Measurements from ENCODE around the gene OR5D18.
"Not testable (repeated sequence)": the region's sequence is repeated elsewhere in the genome, so short reads cannot be mapped to it uniquely, and the experiment has no call there.

The OR5D18 gene

DNA sequence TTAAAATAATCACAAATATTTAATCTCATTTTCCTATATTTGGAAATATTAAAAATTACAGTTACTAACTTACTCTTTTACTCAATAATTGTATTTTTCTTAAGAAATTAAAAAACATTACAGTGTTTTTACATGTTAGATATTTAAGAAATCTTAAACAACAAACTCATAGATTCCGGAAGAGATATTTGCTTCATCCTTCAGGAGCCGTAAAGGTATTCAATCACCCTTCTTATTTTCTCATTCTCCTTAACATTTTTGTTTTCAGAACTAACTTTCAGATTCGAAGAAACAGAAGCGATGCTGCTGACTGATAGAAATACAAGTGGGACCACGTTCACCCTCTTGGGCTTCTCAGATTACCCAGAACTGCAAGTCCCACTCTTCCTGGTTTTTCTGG, at the start of gene OR5D18:
OR5D18 (plus strand) TSS at position 301 of the 400 bp plus-strand sequence; CDS start at position 301, 0 bp downstream.
- DNase-seq = no peak

DNA sequence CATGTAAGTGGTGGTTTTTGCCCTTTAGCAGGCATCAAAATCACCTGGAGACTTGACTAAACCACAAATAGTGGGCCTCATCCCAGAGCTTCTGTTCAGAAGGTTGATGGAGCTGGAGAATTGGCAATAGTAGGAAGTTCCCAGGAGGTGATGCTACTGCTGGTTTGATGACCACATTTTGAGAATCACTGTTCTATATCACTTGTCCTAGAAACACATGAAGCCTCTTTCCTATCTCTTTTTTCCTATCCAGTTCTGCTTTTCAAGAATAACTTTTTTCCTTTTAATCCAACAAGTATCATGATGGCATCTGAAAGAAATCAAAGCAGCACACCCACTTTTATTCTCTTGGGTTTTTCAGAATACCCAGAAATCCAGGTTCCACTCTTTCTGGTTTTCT, 46.3 kb upstream of the OR5D18 start, which contains the start of gene OR5D13:
OR5D13 (plus strand) TSS at position 301 of the 400 bp plus-strand sequence; CDS start at position 301, 0 bp downstream.
- no peak for DNase-seq

DNA sequence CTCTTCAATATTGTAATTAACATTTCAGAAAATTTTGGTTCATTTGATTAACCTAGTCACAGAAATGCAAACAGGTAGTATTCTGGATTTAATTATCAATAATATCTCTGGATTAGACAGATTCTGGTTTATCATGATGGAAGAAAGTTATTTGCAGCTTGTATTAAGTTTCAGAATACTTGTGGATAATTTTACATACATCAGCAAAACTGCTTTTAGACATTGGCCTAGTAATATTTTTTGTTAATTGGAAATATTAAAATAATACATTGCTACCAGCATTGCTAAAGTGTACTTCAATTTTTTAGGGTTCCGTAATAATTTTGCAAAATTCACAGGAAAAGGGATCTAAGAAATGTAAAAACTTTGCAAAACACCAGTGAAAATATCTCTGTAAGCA, 27.8 kb upstream of the OR5D18 start:
- no peak for DNase-seq

DNA sequence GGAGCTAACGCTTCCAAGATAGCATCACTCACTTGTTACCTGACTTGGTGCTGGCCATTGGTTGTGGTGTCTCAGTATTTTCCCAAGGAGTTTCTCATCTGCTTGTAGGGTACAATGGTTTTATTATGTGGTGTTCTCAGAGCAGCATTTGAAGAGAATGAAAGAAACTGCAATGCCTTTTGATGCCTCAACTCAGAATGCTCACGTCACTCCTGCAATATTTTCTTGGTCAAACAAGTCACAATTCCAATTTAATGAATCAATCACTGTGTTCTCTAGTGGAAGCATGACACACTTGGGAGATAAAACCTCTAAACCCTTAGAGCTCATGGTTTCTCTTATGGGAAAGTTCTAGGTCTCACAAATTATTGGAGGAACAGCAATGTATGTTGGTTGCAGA, 26.1 kb upstream of the OR5D18 start:
- no peak for DNase-seq

DNA sequence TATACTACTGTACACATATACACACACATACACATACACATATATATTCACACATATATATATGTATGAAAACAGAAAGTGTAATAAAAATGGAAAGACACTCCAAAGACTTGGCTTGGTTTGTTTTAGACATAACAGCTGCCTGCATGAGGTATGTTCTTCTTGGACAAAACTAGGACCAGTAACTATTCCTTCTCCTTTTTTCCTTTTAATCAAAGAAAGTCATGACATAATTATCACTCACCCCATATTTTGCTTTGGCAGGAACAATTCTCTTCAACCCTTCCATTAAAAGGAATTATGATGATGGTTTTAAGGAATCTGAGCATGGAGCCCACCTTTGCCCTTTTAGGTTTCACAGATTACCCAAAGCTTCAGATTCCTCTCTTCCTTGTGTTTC, 24.2 kb upstream of the OR5D18 start, which contains the start of gene OR5D14:
OR5D14 (plus strand) TSS at position 301 of the 400 bp plus-strand sequence; CDS start at position 301, 0 bp downstream.
- no peak for DNase-seq

DNA sequence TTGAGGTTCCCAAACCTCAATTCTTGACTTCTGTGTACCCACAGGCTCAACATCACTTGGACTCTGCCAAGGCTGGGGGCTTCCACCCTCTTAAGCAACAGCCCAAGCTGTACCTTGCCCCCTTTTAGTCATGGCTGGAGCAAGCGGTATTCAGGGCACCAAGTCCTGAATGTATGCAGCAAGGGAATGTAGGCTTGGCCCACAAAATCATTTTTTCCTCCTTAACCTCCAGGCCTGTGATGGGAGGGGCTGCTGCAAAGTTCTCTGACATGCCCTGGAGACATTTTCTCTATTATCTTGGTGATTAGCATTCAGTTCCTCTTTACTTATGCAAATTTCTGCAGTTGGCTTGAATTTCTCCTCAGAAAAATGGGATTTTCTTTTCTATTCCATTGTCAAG, 13.2 kb upstream of the OR5D18 start:
- no peak for DNase-seq

DNA sequence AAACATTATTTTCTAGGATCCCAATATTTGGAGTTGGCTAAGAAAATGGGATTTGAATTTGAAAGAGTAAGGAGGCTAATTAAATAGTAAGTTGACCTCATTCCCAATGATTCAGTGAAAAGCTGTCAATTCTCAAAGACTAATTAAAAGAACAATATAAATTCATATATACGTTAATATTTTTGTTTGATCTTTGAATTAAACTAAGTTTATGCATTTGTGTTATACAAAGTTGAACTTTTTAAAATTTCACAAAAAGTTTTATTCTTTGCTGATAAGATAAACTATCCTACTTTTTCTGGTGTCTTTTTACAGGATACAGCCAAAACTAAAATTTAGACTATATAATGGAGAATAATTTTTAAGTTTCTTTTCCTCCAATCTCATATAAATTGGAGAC, 8.4 kb upstream of the OR5D18 start, which contains the start of gene OR5L1:
OR5L1 (plus strand) TSS at position 301 of the 400 bp plus-strand sequence. CDS start 100 bp downstream, outside the sequence.
- no peak for DNase-seq

DNA sequence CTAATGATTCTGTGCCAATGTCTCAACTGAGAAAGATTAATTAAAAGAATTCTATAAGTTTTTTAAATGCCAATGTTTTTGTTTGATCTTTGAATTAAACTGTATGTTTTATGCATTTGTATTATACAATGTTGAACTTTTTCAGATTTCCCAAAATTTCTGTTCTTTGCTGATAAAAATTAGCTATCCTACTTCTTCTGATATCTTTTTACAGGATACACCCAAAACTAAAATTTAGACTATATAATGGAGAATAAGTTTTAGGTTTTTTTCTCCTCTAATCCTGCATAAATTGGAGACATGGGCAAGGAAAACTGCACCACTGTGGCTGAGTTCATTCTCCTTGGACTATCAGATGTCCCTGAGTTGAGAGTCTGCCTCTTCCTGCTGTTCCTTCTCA, 7.5 kb downstream of the OR5D18 start, which contains the start of gene OR5L2:
OR5L2 (plus strand) TSS at position 301 of the 400 bp plus-strand sequence; CDS start at position 301, 0 bp downstream.
- no peak for DNase-seq

DNA sequence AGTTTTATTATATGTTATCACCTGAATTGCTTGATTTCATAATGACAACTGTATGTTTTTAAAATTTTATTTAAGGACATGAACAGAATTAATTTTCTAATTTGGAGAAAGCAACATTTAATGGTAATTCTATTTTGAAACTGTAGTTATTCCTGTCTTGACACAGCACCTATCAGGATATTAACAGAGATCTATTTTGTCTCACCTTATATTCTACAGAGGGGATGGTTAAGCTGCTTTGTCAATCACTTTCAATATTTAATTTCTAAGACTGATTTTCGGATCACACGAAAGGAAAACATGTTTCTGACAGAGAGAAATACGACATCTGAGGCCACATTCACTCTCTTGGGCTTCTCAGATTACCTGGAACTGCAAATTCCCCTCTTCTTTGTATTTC, 19.0 kb downstream of the OR5D18 start, which contains the start of gene OR5D16:
OR5D16 (plus strand) TSS at position 301 of the 400 bp plus-strand sequence; CDS start at position 301, 0 bp downstream.
- DNase-seq = no peak

DNA sequence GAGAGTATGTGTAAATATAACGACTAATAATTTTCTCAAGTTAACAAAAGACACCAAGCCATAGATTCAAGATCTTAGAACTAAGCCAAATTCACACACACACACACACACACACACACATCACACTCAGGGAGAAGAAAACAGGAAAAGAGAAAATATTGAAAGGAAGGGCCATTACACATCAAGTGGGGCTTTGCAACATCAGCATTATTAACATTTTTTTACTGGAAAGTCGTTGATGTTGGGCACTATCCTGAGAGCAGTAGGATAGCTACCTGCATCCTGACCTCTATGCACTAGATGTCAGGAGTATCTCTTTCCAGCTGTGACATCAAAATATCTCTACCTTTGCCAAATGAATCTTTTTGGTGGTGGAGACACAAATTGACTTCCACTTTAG, 28.0 kb downstream of the OR5D18 start:
- no peak for DNase-seq

DNA sequence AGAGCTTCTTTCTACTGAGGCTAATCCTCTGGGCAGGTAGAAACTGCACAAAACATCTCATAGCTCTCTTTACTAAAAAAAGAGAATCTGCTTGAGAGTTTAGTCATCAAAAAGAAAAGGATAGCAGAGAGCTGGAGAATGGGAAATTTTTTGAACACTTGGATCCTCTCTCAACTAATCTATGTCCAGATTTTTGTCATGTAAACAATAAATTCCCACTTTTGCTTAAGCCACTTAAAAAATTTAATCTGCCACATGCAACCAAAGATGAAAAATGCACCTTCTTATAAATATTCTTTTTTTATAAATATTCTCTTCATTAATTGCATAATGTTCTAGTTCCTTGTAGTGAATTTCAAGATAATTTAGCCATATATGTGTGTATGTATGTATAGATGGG, 29.6 kb downstream of the OR5D18 start:
- no peak for DNase-seq

DNA sequence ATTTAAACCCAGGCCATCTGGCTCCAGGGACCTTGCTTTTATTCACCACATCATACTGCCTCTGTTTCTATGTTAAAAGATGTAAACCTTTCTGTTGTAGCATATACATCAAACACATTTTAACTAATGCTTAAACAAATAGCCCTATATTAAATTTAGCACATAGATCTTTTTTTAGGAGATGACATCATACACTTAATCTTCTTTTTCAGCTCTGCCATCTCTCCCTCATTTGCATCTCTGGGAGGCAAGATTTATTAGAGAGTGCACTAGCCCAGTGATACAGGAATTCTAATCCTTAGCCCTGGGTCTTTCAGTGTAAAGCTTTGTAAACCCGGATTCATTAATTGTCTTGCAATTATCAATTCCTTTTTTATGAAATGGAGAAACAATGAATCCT, 32.7 kb downstream of the OR5D18 start:
- DNase-seq = no peak

DNA sequence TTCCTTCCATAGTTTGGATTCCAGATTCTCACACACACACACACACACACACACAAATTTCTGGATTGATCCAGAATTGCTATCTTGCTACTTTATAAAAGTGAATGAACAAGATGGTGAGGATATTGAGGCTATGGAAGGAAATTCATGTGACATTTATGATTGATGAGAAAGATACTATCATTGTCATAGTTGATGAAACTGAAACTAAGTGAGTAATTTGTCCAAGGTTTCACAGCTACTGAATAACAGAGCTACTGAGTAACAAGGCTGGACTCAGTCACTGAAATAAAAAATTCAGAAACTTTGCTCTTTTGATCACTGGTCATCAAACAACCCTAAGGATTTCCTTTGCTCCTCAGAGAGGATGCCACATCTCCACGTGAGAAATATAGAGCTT, 35.3 kb downstream of the OR5D18 start:
- no peak for DNase-seq

DNA sequence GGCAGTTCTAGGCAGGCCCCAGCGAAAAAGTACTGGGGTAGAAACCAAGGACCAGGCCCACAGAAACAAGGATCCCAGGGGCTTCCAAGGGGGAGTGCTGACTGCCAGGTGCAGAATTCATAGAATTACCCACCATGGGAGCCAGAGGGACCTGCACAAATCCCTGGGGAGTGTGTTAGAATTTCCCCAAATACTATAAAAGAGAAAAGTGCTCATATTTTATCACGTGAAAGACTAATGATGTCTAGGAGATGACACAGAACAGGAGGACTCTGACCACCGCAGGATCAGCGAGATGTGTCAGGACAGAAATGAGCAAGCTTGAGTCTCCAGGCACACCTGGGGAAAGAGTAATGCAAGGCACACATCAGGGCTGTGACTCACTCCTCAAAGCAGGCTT, 47.9 kb downstream of the OR5D18 start:
- not testable (repeated sequence) for DNase-seq

All from fibroblast of upper back skin (primary cell).